HK-2 (cell line): ENCODE results near the gene HIPK2.

Experiments used
- DNase-seq: peaks from one replicate; pipeline ENCODE4 v3.0.0-alpha.2; 2018; ENCODE audit not compliant: unreplicated experiment

The HIPK2 gene

GRCh38 chr7:139589474-139589873 is 188.3 kb downstream of the HIPK2 start:
- DNase-seq = no peak

- DNase-seq = no peak
Observed at GRCh38 chr7:139588632-139589031, 189.2 kb downstream of the HIPK2 start.

GRCh38 chr7:139587535-139587934 is 190.3 kb downstream of the HIPK2 start:
- no peak for DNase-seq

GRCh38 chr7:139586286-139586685 is 191.5 kb downstream of the HIPK2 start:
- no peak for DNase-seq

GRCh38 chr7:139585042-139585441 is 192.8 kb downstream of the HIPK2 start:
- no peak for DNase-seq

- no peak for DNase-seq
Observed at GRCh38 chr7:139583826-139584553, 193.8 kb downstream of the HIPK2 start.

GRCh38 chr7:139582671-139583155 is 195.1 kb downstream of the HIPK2 start:
- DNase-seq = no peak

GRCh38 chr7:139582130-139582650 is 195.6 kb downstream of the HIPK2 start:
- DNase-seq = no peak

- no peak for DNase-seq
Observed at GRCh38 chr7:139580435-139580834, 197.4 kb downstream of the HIPK2 start.

- DNase-seq = no peak
Observed at GRCh38 chr7:139576179-139576973, 201.4 kb downstream of the HIPK2 start.

- no peak for DNase-seq
Observed at GRCh38 chr7:139575338-139575680, 202.5 kb downstream of the HIPK2 start.

- no peak for DNase-seq
Observed at GRCh38 chr7:139574618-139575337, 203.0 kb downstream of the HIPK2 start.

GRCh38 chr7:139573871-139574270 is 203.9 kb downstream of the HIPK2 start:
- DNase-seq = no peak

GRCh38 chr7:139572704-139573385 is 205.0 kb downstream of the HIPK2 start:
- no peak for DNase-seq

- no peak for DNase-seq
Observed at GRCh38 chr7:139572071-139572470, 205.7 kb downstream of the HIPK2 start.

- no peak for DNase-seq
Observed at GRCh38 chr7:139571651-139572050, 206.1 kb downstream of the HIPK2 start.

- DNase-seq = no peak
Observed at GRCh38 chr7:139571190-139571589, 206.6 kb downstream of the HIPK2 start.

- DNase-seq = no peak
Observed at GRCh38 chr7:139570626-139571025, 207.2 kb downstream of the HIPK2 start.

GRCh38 chr7:139570119-139570518 is 207.7 kb downstream of the HIPK2 start:
- DNase-seq = no peak

GRCh38 chr7:139568813-139569490 is 208.8 kb downstream of the HIPK2 start:
- DNase-seq = no peak

GRCh38 chr7:139568346-139568675 is 209.5 kb downstream of the HIPK2 start:
- DNase-seq = no peak
